ENCODE measurements around the gene THPO. TPM values are rescaled to one million over a fixed set of nuclear protein-coding genes. Genes with fewer than 3 reads are reported as not detected.

The THPO gene
- total and polyA plus RNA-seq, 7 donors: 0.25 to 0.36 TPM; not detected in 5

DNA sequence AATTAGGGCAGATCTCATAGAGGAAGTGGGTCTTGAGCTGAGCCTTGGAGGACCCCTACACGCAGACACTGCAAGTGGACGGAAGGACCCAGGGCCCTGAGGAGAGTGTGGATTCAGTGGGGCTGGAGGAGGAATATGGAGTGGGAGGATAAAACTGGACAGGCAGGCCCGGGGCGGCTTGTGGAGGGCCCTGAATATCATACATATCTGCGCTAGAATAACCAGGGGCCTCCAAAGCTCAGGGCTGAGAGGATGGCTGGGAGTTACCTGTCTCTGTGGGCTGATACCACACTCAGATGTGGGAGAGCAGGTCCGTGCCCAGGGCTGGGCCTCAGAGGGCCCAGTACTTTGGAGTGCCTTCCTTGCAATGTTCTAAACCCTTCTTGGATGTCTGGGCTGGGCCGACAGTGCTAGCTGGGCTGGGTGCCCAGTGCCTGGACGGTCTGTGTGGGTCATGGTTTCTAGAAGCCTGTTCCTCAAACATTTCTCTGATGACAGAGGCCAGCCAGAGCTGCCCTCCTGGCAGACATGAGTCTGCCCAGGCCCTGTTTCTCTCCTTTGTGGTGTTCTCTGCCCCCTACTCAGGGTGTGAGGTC, 31.4 kb upstream of the THPO start:
- 92% methylated on average over 8 of the region's 8 CpGs for WGBS, 2 donors
- Histone ChIP-seq H3K27ac (no peak overlapping the region), H3K4me1 (no peaks in the 10 kb centered on the region), H3K27me3 (no peaks in the 10 kb centered on the region), H3K9me3 (no peaks in the 10 kb centered on the region), H3K4me3 (no peak overlapping the region), H3K36me3 (no peaks in the 10 kb centered on the region)
- intact Hi-C loops (cut with DNase I): no loop called here
- TF ChIP-seq EP300 (IDR thresholded peaks at IDR 0.05) (no peak), POLR2A (IDR thresholded peaks at IDR 0.05) (no peak)
- DNase-seq: no peak

DNA sequence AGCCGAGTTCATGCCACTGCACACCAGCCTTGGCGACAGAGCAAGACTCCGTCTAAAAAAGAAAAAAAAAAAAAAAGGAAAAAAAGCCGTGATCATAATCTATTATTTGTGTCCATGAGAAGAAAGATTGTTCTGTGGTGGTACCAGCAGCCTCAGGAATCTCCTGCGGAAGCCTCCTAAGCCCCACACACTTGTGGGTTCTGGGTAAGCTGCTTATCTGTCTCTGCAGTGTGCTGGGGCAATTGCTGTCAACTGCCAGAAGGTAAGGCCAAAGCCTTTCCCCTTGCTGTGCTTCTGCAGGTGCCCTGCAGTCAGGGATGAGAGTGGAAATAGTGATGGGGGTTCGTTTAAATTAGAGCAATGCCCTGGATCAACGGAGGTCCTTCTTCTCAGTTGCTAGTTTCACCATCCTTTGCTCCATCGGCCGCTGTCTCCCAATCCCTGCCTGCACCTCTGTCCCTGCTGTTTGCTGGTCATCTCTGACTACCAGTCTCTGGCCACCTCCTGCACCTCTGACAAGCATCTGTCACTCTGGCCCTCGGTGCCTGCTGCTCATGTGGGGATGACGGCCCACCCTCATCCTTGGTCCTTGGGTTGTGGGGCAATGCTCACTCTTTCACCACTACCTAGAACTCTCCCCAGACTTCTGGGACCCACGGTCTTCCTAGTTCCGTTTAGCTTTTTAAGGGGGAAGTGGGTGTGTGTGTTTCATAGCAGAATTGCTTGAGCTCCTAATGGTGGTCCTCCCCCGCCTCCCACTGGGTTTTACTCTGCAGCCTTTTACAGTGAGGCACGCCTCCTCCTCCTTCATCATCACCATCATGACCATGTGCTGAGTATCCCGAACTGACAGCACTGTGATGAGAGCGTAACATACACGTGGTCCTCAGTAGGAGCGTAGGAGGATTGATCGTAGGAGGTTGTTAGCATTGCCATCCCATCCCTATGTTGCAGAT, 27.3 kb upstream of the THPO start:
- Histone ChIP-seq H3K9me3 (no peaks in the 10 kb centered on the region), H3K36me3 (no peaks in the 10 kb centered on the region), H3K27ac (no peak overlapping the region), H3K4me3 (no peak overlapping the region), H3K27me3 (peaks cover 0 to 13% (median 3%) of the 10 kb centered on the region in 3 donors), H3K4me1 (no peaks in the 10 kb centered on the region)
- intact Hi-C loops (cut with DNase I): no loop called here
- TF ChIP-seq, protein P1, sequence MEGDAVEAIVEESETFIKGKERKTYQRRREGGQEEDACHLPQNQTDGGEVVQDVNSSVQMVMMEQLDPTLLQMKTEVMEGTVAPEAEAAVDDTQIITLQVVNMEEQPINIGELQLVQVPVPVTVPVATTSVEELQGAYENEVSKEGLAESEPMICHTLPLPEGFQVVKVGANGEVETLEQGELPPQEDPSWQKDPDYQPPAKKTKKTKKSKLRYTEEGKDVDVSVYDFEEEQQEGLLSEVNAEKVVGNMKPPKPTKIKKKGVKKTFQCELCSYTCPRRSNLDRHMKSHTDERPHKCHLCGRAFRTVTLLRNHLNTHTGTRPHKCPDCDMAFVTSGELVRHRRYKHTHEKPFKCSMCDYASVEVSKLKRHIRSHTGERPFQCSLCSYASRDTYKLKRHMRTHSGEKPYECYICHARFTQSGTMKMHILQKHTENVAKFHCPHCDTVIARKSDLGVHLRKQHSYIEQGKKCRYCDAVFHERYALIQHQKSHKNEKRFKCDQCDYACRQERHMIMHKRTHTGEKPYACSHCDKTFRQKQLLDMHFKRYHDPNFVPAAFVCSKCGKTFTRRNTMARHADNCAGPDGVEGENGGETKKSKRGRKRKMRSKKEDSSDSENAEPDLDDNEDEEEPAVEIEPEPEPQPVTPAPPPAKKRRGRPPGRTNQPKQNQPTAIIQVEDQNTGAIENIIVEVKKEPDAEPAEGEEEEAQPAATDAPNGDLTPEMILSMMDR (IDR thresholded peaks at IDR 0.05): no peak
- TF ChIP-seq POLR2A (IDR thresholded peaks at IDR 0.05) (no peak), EP300 (IDR thresholded peaks at IDR 0.05) (no peak), POLR2AphosphoS5 (IDR thresholded peaks at IDR 0.05) (no peak)
- 81 to 82% methylated on average over 20 of the region's 20 CpGs for WGBS, 2 donors
- peak; percentile 19 for DNase-seq

DNA sequence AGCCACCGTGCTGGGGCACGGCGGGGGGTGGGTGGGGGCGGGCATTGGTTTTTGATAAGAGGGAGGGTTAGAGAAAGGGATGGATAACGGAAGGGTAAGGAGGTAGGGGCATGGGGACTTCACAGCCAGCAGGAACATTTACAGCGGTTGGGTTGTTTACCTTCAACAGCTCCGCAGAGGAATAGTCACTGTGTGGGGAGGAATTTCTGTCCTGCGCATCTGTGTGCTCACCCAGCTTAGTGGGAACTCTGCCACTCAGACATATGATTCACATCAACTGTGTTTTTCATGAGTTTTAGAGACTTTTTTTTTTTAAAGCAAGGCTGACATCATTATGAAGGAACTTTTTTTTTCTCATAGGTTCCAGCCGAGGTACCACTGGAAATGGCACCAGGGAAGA, 21.4 kb upstream of the THPO start:
- TF ChIP-seq POLR2AphosphoS5 (IDR thresholded peaks at IDR 0.05): peak in 3 of 4 donors; percentile 10 to 31 (median 19)
- TF ChIP-seq, protein P1 (IDR thresholded peaks at IDR 0.05): no peak
- Histone ChIP-seq H3K27me3 (peaks cover 0 to 13% (median 3%) of the 10 kb centered on the region in 3 donors), H3K4me1 (no peaks in the 10 kb centered on the region), H3K27ac (no peak overlapping the region), H3K36me3 (no peaks in the 10 kb centered on the region), H3K4me3 (no peak overlapping the region), H3K9me3 (no peaks in the 10 kb centered on the region)
- intact Hi-C loops (cut with DNase I): no loop called here
- peak; percentile 83 for DNase-seq
- WGBS, 2 donors: 14 to 34% methylated on average over 9 of the region's 9 CpGs

DNA sequence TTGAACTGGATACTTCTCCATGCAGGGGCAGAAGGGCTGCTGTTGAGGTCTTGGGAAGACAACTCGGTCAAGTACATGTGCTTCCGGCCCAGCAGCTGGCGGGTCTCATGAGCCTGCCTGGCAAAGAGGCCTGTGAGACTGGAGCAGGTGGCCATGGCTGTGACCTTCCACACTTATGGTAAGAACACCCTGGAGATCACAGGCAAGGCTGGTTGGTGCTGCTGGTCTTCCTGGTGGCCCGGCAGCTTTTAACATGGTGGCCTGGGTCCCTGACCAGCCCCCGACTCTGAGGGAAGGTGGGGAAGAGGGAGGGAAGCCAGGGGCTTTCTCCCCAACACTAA, 17.3 kb upstream of the THPO start:
- TF ChIP-seq, protein P1 (IDR thresholded peaks at IDR 0.05): no peak
- no peak for TF ChIP-seq POLR2A (IDR thresholded peaks at IDR 0.05)
- TF ChIP-seq EP300 (IDR thresholded peaks at IDR 0.05): no peak
- TF ChIP-seq POLR2AphosphoS5 (IDR thresholded peaks at IDR 0.05): no peak
- Histone ChIP-seq H3K36me3 (no peaks in the 10 kb centered on the region), H3K27me3 (no peaks in the 10 kb centered on the region), H3K4me3 (no peak overlapping the region), H3K9me3 (no peaks in the 10 kb centered on the region), H3K4me1 (no peaks in the 10 kb centered on the region), H3K27ac (no peak overlapping the region)
- WGBS, 2 donors: 84 to 86% methylated on average over 5 of the region's 5 CpGs
- intact Hi-C loops (cut with DNase I): no loop called here
- peak; percentile 67 for DNase-seq

DNA sequence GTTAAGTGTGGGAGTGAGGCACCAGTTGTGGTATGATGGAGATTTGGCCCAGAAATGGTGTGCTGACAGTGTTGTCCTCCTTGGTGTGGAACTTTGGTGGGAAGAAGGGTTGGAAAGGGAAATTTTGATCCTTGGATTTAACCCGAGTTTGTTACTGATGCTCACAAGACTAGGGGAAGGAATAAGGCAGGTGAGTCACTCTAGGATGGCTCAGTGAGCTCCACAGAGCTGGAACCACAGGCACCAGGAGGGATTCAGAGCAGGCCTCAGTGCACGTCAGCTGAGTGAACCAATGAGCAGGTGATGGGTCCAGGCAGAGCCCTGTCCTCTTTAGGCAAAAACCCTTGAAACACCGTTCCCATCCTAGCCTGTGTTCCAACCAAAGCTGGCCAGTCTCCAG, 13.3 kb upstream of the THPO start:
- intact Hi-C loops (cut with DNase I): no loop called here
- Histone ChIP-seq H3K4me3 (no peak overlapping the region), H3K27ac (no peak overlapping the region), H3K9me3 (no peaks in the 10 kb centered on the region), H3K36me3 (no peaks in the 10 kb centered on the region), H3K4me1 (no peaks in the 10 kb centered on the region), H3K27me3 (peaks cover 0 to 2% (median under 1%) of the 10 kb centered on the region in 3 donors)
- TF ChIP-seq POLR2A (IDR thresholded peaks at IDR 0.05) (no peak), EP300 (IDR thresholded peaks at IDR 0.05) (no peak), POLR2AphosphoS5 (IDR thresholded peaks at IDR 0.05) (no peak)
- TF ChIP-seq, protein P1 (IDR thresholded peaks at IDR 0.05): no peak
- no peak for DNase-seq
- WGBS, 2 donors: 84 to 90% methylated on average over 3 of the region's 3 CpGs
